HepG2 (cell line): ENCODE results near the gene HPS1. TPM values are rescaled to one million over a fixed set of nuclear protein-coding genes. Genes with fewer than 3 reads are reported as not detected.
A peak's percentile ranks its signal among the peaks of the same experiment; 100 is the strongest.

Experiments used
- ARID2 ChIP-seq: sonication (generic); formaldehyde crosslinking; IDR thresholded peaks from 2 replicates; pipeline ENCODE4 v1.8.1; 2022; ENCODE audit warnings: mild to moderate bottlenecking, missing genetic modification reagents, borderline replicate concordance
- ARNT2 ChIP-seq: sonication (generic); formaldehyde crosslinking; IDR thresholded peaks from 2 replicates; pipeline ENCODE4 v1.8.0; 2022; ENCODE audit warnings: mild to moderate bottlenecking, low read depth, missing genetic modification reagents, moderate library complexity
- ATF2 ChIP-seq: sonication (generic); formaldehyde crosslinking; IDR thresholded peaks from 2 replicates; pipeline ENCODE4 v1.4.0; 2020; ENCODE audit warnings: missing genetic modification reagents
- ATF4 ChIP-seq, 2 experiments: fragments of 450-650 bp in 1 of 2; sonication (generic) in 1 of 2; formaldehyde crosslinking; IDR thresholded peaks; 2 replicates each; pipeline versions ENCODE4 v1.5.0 to v1.8.0; 2020 to 2022; ENCODE audit warnings: mild to moderate bottlenecking in 1 of 2, missing genetic modification reagents in 1 of 2
- ATF7 ChIP-seq, 2 experiments: fragments of 450-650 bp in 1 of 2; sonication (generic) in 1 of 2; formaldehyde crosslinking in 1 of 2; IDR thresholded peaks; 2 replicates each; pipeline versions ENCODE4 v1.4.0 to v1.6.1; 2016 to 2020; ENCODE audit warnings: antibody characterized with exemption in 1 of 2, mild to moderate bottlenecking in 1 of 2, missing genetic modification reagents in 1 of 2
- DDIT3 ChIP-seq: sonication (generic); formaldehyde crosslinking; IDR thresholded peaks from 2 replicates; pipeline ENCODE4 v1.4.0; 2020; ENCODE audit warnings: mild to moderate bottlenecking, missing genetic modification reagents
- DMAP1 ChIP-seq: IDR thresholded peaks from 2 replicates; pipeline ENCODE4 v1.6.1; 2016
- FOXC1 ChIP-seq: sonication (generic); formaldehyde crosslinking; IDR thresholded peaks from 2 replicates; pipeline ENCODE4 v1.8.0; 2022; ENCODE audit warnings: mild to moderate bottlenecking, missing genetic modification reagents, borderline replicate concordance
- GABPA ChIP-seq, 2 experiments: IDR thresholded peaks; 2 replicates each; pipeline ENCODE4 v1.6.1; 2011 to 2016; ENCODE audit warnings: low read depth in 2 of 2, low read length in 1 of 2, missing biosample characterization in 1 of 2, missing genetic modification characterization in 1 of 2
- IRF2 ChIP-seq: IDR thresholded peaks from 2 replicates; pipeline ENCODE4 v1.6.1; 2018; ENCODE audit warnings: missing genetic modification reagents, missing compliant biosample characterization
- JARID2 ChIP-seq: sonication (generic); formaldehyde crosslinking; IDR thresholded peaks from 2 replicates; pipeline ENCODE4 v1.8.1; 2023; ENCODE audit warnings: missing genetic modification reagents, inconsistent platforms; ENCODE audit not compliant: insufficient replicate concordance
- MATR3 ChIP-seq: sonication (generic); formaldehyde crosslinking; IDR thresholded peaks from 2 replicates; pipeline ENCODE4 v1.4.0; 2020; ENCODE audit warnings: missing genetic modification reagents
- NCOA5 ChIP-seq: sonication (generic); formaldehyde crosslinking; IDR thresholded peaks from 2 replicates; pipeline ENCODE4 v1.4.0; 2020; ENCODE audit warnings: missing genetic modification reagents
- PRDM10 ChIP-seq: sonication (generic); formaldehyde crosslinking; IDR thresholded peaks from 2 replicates; pipeline ENCODE4 v1.4.0; 2020; ENCODE audit warnings: low read depth, missing genetic modification reagents
- SMARCE1 ChIP-seq: fragments of 450-650 bp; IDR thresholded peaks from 2 replicates; pipeline ENCODE4 v1.6.1; 2017; ENCODE audit warnings: borderline replicate concordance
- SRSF1 ChIP-seq: fragments of 200-400 bp; formaldehyde crosslinking; optimal IDR thresholded peaks from 2 replicates; pipeline ENCODE3; 2017; ENCODE audit warnings: mild to moderate bottlenecking, low read depth, low read length, moderate library complexity
- SRY ChIP-seq: sonication (generic); formaldehyde crosslinking; IDR thresholded peaks from 2 replicates; pipeline ENCODE4 v1.8.0; 2022; ENCODE audit warnings: mild to moderate bottlenecking, missing genetic modification reagents
- TAF1 ChIP-seq: sonication (generic); formaldehyde crosslinking; IDR thresholded peaks from 2 replicates; pipeline ENCODE4 v1.4.0; 2020; ENCODE audit warnings: missing genetic modification reagents
- TBL1XR1 ChIP-seq: fragments of 150-350 bp; IDR thresholded peaks from 2 replicates; pipeline ENCODE4 v1.6.1; 2014; ENCODE audit warnings: borderline replicate concordance, low read length; ENCODE audit not compliant: partially characterized antibody
- ZNF138 ChIP-seq: sonication (generic); formaldehyde crosslinking; IDR thresholded peaks from 2 replicates; pipeline ENCODE4 v1.5.0; 2020; ENCODE audit warnings: mild to moderate bottlenecking, low read depth, missing genetic modification reagents
- ZNF235 ChIP-seq: sonication (generic); formaldehyde crosslinking; IDR thresholded peaks from 2 replicates; pipeline ENCODE4 v1.8.1; 2023; ENCODE audit warnings: mild to moderate bottlenecking, missing genetic modification reagents, borderline replicate concordance
- ZNF256 ChIP-seq: sonication (generic); formaldehyde crosslinking; conservative IDR thresholded peaks from 2 replicates; pipeline ENCODE4 v1.4.0; 2020; ENCODE audit warnings: missing genetic modification reagents
- ZNF589 ChIP-seq: sonication (generic); formaldehyde crosslinking; conservative IDR thresholded peaks from 2 replicates; pipeline ENCODE4 v1.8.0; 2022; ENCODE audit warnings: mild to moderate bottlenecking, moderate library complexity, missing genetic modification reagents
- ZNF615 ChIP-seq: sonication (generic); formaldehyde crosslinking; IDR thresholded peaks from 2 replicates; pipeline ENCODE4 v1.5.0; 2020; ENCODE audit warnings: mild to moderate bottlenecking, missing genetic modification reagents, borderline replicate concordance
- ZNF644 ChIP-seq: IDR thresholded peaks from 2 replicates; pipeline ENCODE4 v1.6.1; 2016; ENCODE audit warnings: low read depth
- ZZZ3 ChIP-seq: sonication (generic); formaldehyde crosslinking; IDR thresholded peaks from 2 replicates; pipeline ENCODE4 v1.4.0; 2020; ENCODE audit warnings: missing genetic modification reagents, mild to moderate bottlenecking, borderline replicate concordance
- polyA plus RNA-seq, 8 experiments: library from polyadenylated mRNA; depleted of rRNA in 3 of 8; stranded (reverse) in 7 of 8; unstranded in 1 of 8; fragments of >200 nt; fragmentation: Illumina TruSeq in 4 of 8; extraction: Trizol in 4 of 8; gene quantifications; 2 replicates each; pipeline versions ENCODE4 v1.2.1 to v1.2.3, GENCODE V29; 2011 to 2016; ENCODE audit warnings: low read depth in 4 of 8, missing spikeins in 1 of 8, mixed read lengths in 1 of 8; ENCODE audit not compliant: insufficient read depth in 1 of 8
- total RNA-seq, 5 experiments: library from RNA; depleted of rRNA; stranded (reverse); fragments of >200 nt; fragmentation: Illumina TruSeq; extraction: Trizol; gene quantifications; 2 replicates each; pipeline ENCODE4 v1.2.3, GENCODE V29; 2016; ENCODE audit warnings: low read depth in 1 of 5

The HPS1 gene
- total and polyA plus RNA-seq, 2 of the 13 experiments (the other 11 are each of a cell fraction or from before 2014, with no cell fraction given), result 24.6 to 25.8 TPM

- TF ChIP-seq MATR3, result no peak
- peak; percentile 2; the same call in 1 of the 2 replicates for TF ChIP-seq TAF1 (CRISPR knock-in tag)
- TF ChIP-seq ATF7 (IDR thresholded peaks at IDR 0.05), result no peak
- TF ChIP-seq ATF7 (CRISPR knock-in tag; IDR thresholded peaks at IDR 0.05), result no peak
- TF ChIP-seq FOXC1 (CRISPR knock-in tag), result no peak
- TF ChIP-seq TBL1XR1, result no peak
- no peak for TF ChIP-seq ZNF615 (CRISPR knock-in tag)
- TF ChIP-seq ZNF256 (CRISPR knock-in tag), result no peak
- no peak for TF ChIP-seq NCOA5 (CRISPR knock-in tag)
- TF ChIP-seq IRF2 (CRISPR knock-in tag), result no peak
- TF ChIP-seq ARID2 (CRISPR knock-in tag), result peak; percentile 38; the same call in 1 of the 2 replicates
- no peak for TF ChIP-seq GABPA (IDR thresholded peaks at IDR 0.05; ENCODE audit: low read depth, low read length)
- TF ChIP-seq GABPA (CRISPR knock-in tag; IDR thresholded peaks at IDR 0.05; ENCODE audit: low read depth), result peak; percentile 46; the same call in 1 of the 2 replicates
- no peak for TF ChIP-seq ZNF138 (CRISPR knock-in tag)
- no peak for TF ChIP-seq ZZZ3 (CRISPR knock-in tag)
- TF ChIP-seq ARNT2 (CRISPR knock-in tag), result no peak
- TF ChIP-seq ZNF235, result no peak
- no peak for TF ChIP-seq ATF2 (CRISPR knock-in tag)
- TF ChIP-seq ATF4 (CRISPR knock-in tag; IDR thresholded peaks at IDR 0.05), result no peak
- peak; percentile 8 for TF ChIP-seq SRSF1
- TF ChIP-seq SRY, result no peak
- TF ChIP-seq JARID2 (CRISPR knock-in tag), result no peak
- no peak for TF ChIP-seq ZNF589 (CRISPR knock-in tag)
- no peak for TF ChIP-seq DDIT3 (CRISPR knock-in tag)
- TF ChIP-seq SMARCE1, result no peak
- TF ChIP-seq DMAP1 (CRISPR knock-in tag), result no peak
- no peak for TF ChIP-seq ZNF644 (CRISPR knock-in tag)
- no peak for TF ChIP-seq PRDM10 (CRISPR knock-in tag)
These were observed 529 bp downstream of the HPS1 start (continued) for GRCh38 chr10:98446151-98446660.
